GM18520 (cell line): ENCODE measurements around the gene CACNB2.
"Not testable (repeated sequence)": the region's sequence is repeated elsewhere in the genome, so short reads cannot be mapped to it uniquely, and the experiment has no call there.

ENCODE experiments used
- ATAC-seq: cut with Tn5 transposase; IDR thresholded peaks from one replicate; pipeline ENCODE4 v1.9.1; 2021; ENCODE audit not compliant: unreplicated experiment

The CACNB2 gene

GRCh38 chr10:18554479-18554878 lies 414.3 kb downstream of the CACNB2 start:
- no peak for ATAC-seq

DNA sequence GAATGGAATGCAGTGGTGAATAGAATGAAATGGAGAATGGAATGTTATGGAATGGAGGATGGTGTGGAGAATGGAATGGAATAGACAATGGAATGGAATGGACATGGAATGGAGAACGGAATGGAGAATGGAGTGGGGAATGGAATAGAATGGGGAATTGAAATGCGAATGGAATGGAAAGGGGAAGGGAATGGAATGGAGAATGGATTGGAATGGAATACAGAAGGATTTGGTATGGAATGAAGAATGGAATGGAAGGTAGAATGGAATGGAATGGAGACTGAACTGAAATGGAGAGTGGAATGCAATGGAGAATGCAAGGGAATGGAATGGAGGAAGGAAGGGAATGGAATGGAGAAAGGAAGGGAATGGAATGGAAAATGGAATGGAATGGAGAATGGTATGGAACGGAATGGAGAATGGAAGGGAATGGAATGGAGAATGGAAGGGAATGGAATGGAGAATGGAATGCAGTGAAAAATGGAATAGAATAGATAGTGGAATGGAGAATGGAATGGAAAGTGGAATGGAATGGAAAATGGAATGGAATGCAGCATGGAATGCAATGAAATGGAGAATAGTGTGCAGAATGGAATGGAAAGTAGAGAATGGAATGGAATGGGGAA lies 416.4 kb downstream of the CACNB2 start:
- ATAC-seq, result no peak

- ATAC-seq, result no peak
Observed at GRCh38 chr10:18557960-18558359, 417.7 kb downstream of the CACNB2 start.

DNA sequence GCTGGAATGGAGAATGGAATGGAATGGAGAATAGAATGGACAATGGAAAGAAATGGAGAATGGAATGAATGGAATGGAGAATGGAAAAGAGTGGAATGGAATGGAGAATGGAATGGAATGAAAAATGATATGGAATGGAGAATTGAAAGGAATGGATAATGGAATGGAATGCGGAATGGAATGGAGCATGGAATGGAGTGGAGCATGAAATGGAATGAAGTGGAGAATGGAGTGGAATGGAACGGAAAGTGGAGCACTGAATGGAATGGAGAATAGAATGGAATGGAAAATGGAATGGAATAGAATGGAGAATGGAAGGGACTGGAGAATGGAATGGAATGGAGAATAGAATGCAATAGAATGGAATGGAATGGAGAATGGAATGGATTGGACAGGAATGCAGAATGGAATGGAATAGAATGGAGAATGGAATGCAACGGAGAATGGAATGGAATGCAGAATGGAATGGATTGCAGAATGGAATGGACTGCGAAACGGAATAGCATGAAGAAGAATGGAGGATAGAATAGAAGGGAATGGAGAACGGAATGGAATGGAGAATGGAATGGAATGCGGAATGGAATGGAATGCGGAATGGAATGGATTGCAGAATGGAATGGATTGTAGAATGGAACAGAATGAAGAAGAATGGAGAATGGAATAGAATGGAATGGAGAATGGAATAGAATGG lies 421.8 kb downstream of the CACNB2 start:
- ATAC-seq, result no peak

DNA sequence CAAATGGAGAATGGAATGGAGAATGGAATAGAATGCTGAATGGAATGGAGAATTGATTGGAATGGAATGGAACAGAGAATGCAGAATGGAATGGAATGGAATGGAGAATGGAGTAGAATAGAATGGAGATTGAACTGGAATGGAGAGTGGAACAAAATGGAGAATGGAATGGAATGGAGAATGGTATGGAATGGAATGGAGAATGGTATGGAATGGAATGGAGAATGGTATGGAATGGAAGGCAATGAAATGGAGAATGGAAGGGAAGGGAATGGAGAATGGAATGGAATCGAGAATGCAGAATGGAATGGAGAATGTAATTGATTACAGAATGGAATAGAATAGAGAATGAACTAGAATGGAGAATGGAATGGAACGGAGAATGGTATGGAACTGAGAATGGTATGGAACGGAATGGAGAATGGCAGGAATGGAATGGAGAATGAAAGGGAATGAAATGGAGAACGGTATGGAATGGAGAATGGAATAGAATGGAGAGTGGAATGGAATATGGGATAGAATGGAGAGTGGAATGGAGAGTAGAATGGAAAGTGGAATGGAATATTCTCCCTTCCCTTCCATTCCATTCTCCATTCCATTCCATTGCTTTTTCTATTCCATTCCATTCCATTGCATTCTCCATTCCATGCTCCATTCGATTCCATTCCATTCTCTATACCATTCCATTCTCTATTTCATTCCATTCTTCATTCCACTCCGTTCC lies 422.9 kb downstream of the CACNB2 start:
- no peak for ATAC-seq

DNA sequence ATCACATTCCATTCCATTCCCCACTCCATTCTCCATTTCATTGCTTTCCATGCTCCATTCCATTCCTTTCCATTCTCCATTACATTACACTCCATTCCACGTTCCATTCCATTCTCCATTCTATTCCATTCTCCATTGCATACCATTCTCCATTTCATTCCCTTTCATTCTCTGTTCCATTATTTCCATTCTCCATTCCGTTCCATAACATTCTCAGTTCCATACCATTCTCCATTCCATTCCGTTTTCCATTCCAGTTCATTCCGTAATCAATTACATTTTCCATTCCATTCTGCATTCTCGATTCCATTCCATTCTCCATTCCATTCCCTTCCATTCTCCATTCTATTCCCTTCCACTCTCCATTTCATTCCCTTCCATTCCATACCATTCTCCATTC lies 424.8 kb downstream of the CACNB2 start:
- ATAC-seq, result no peak

DNA sequence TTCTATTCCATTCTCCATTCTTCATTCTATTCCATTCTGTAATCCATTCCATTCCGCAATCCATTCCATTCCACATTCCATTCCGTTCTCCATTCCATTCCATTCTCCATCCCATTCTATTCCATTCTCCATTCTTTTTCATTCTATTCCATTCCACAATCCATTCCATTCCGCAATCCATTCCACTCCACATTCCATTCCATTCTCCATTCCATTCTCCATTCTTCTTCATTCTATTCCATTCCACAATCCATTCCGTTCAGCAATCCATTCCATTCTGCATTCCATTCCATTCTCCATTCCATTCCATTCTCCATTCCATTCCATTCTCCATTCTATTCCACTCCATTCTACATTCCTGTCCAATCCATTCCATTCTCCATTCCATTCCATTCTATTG lies 426.0 kb downstream of the CACNB2 start:
- ATAC-seq, result no peak

DNA sequence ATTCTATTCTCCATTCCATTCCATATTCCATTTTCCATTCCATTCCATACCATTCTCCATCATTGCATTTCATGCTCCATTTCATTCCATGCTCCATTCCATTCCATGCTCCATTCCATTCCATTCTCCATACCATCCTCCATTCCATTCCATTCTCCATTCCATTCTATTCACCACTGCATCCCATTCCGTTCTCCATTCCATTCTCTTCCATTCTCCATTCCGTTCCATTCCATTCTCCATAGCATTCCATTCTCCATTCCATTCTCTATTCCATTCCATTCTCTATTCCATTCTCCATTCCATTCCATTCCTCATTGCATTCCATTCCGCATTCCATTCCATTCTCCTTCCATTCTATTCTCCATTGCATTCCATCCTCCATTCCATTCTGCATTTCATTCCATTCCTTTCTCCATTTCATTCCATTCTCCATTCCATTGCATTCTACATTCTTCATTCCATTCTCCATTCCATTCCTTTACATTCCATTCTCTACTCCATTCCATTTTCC lies 427.2 kb downstream of the CACNB2 start:
- no peak for ATAC-seq

DNA sequence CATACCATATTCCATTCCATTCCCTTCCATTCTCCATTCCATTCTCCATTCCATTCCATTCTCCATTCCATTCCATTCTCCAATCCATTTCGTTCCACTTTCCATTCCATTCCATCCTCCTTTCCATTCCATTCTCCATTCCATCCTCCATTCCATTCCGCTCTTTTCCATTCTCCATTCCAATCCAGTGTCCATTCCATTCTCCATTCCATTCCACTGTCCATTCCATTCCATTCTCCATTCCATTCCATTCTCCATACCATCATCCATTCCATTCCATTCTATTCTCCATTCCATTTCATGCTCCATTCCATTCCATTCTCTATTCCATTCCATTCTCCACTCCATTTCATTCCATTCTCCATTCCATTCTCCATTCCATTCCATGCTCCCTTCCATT lies 430.2 kb downstream of the CACNB2 start:
- ATAC-seq, result not testable (repeated sequence)

GRCh38 chr10:18571076-18571475 lies 430.9 kb downstream of the CACNB2 start:
- no peak for ATAC-seq

DNA sequence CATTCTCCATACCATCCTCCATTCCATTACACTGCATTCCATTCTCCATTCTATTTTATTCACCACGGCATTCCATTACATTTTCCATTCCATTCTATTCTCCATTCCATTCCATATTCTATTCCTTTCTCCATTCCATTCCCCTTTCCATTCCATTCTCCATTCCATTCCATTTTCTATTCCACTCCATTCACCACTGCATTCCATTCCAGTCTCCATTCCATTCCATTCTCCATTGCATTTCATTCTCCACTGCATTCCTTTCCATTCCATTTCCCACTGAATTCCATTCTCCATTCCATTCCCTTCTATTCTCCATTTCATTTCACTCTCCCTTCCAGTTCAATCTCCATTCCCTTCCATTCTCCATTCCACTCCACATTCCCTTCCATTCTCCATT lies 431.6 kb downstream of the CACNB2 start:
- ATAC-seq, result no peak

DNA sequence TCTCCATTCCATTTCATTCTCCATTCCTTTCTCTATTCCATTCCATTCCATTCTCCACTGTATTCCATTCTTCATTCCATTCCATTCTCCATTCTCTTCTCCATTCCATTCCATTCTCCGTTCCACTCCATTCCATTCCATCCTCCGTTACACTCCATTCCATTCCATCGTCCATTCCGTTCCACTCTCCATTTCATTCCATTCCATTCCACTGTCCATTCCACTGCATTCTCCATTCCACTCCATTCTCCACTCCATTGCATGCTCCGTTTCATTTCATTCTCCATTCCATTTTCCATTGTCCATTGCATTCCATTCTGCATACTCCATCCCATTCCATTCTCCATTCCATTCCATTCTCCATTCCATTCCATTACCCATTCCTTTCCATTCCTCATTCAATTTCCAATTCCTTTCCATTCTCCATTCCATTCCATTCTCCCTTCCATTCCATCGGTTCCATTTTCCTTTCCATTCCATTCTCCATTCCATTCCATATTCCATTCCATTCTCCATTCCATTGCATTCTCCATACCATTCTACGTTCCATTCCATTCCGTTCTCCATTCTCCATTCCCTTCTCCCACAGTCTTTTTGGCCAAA lies 432.8 kb downstream of the CACNB2 start:
- no peak for ATAC-seq

- ATAC-seq, result no peak
Observed at GRCh38 chr10:18576586-18576985, 436.4 kb downstream of the CACNB2 start.

DNA sequence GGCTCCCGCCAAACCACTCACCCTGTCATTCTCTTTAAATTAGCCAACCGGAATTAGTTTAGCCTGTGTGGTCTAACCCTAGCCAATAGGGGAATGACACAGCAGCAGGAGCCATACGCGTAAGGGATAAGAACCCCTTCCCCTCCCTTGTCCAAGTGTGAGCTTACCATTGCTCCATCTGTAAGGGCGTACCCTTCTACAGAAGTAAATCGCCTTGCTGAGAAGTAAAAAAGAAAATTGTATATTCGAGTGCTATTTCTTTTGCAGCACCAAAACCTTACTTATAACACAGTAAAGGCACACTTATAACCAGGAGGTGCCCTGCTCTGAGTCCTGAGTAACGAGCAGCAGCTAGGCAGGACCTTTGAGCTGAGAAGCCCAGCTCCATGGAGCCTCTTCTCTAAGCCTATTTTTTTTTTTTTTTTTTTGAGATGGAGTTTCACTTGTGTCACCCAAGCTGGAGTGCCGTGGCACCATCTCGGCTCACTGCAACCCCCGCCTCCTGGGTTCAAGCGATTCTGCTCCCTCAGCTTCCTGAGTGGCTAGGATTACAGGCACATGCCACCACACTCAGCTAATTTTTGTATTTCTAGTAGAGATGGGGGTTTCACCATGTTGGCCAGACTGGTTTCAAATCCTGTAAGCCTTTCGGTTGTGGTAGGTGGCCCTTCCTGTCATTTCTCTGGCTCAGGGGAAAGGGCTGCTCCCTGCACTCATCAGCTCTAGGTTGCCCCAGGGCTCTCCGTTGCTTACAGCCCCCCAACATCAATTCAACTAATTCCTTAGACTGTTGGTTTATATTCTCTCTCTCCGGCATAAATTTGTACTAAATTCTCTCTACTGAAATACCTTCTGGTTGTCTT lies 437.8 kb downstream of the CACNB2 start:
- ATAC-seq, result no peak

DNA sequence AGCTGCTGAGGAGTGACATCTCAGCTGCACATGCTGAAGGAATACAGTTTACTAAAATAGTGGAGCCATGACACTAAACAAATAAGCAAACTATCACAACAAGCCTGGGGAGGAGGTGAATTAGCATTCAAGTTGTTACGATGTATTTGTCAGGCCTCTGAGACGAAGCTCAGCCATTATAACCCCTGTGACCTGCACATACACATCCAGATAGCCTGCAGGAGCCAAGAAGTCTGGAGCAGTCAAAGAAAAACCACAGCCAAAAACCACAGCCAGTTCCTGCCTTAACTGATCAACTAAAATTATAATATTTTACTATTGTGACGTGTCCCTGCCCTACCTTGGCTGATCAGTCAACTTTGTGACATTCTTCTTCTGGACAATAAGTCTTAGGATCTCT lies 442.6 kb downstream of the CACNB2 start:
- no peak for ATAC-seq

DNA sequence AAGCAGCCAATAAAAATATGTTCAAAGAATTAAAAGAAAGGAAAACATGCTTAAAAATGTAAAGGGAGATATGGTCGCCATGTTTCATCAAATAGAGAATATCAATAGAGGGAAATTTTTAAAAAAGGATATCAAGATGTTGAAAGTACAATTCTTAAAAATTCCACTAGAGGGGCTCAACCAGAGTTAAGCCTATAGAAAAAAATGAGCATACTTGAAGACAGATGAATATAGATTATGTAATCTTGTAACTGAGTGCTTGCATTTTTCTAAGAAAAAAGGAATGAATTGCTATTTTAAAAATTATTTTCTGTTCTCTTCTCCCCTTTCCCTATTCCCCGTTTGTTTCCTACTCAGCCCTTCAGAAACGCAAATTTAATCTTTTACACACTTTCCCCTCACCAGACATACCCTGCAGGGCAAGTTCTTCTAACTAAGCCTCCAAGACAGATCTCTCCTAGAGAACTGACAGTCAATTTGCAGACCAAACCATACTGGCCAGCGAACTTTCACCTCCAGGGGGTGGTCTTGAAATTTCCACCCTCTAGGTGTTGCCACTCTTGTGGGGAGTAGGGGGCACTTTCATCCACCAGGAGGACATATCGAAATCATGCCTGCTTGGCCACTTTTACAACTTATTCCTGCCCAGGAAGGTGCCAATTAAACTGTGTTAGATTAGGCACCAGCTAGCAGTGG lies 443.5 kb downstream of the CACNB2 start:
- ATAC-seq, result no peak

GRCh38 chr10:18586637-18587036 lies 446.4 kb downstream of the CACNB2 start:
- not testable (repeated sequence) for ATAC-seq

- not testable (repeated sequence) for ATAC-seq
Observed at GRCh38 chr10:18591141-18591540, 450.9 kb downstream of the CACNB2 start.
